Keratinocyte (primary cell): Measurements from ENCODE around the gene HPSE2. TPM values are rescaled to one million over a fixed set of nuclear protein-coding genes. Genes with fewer than 3 reads are reported as not detected.

Experiments
- DNase-seq: peaks from one replicate; pipeline ENCODE4 v3.0.0-alpha.2; 2011; ENCODE audit warnings: low read depth, missing footprints, low spot score
- FAIRE-seq: peaks from 2 replicates; lab custom pipeline; 2011; peaks lifted over from hg19 to GRCh38; lab: Jason Lieb, UNC
- H2AFZ ChIP-seq: 2 replicates; pipeline ENCODE4 v1.6.0; 2012; ENCODE audit warnings: low read length, control low read depth, inconsistent platforms; ENCODE audit not compliant: control insufficient read depth
- H3K27ac ChIP-seq: 2 replicates; pipeline ENCODE4 v1.5.1; 2011; ENCODE audit warnings: low read length; ENCODE audit not compliant: control insufficient read depth, insufficient read depth
- H3K27me3 ChIP-seq: 3 replicates; pipeline ENCODE4 v1.6.0; 2011; ENCODE audit warnings: low read length; ENCODE audit not compliant: control insufficient read depth, insufficient read depth; ENCODE audit errors: extremely low read depth
- H3K36me3 ChIP-seq, 2 experiments: 2 replicates in 1 of 2; 3 replicates in 1 of 2; pipeline ENCODE4 v1.5.1; 2011; ENCODE audit warnings: low read length in 2 of 2, mild to moderate bottlenecking in 1 of 2; ENCODE audit not compliant: control insufficient read depth in 2 of 2, insufficient read depth in 2 of 2; ENCODE audit errors: extremely low read depth in 1 of 2
- H3K4me1 ChIP-seq: 3 replicates; pipeline ENCODE4 v1.5.1; 2011; ENCODE audit warnings: low read length; ENCODE audit not compliant: control insufficient read depth, insufficient read depth; ENCODE audit errors: extremely low read depth
- H3K4me2 ChIP-seq: 3 replicates; pipeline ENCODE4 v1.6.0; 2011; ENCODE audit warnings: low read depth, low read length; ENCODE audit not compliant: control insufficient read depth, insufficient read depth; ENCODE audit errors: extremely low read depth
- H3K4me3 ChIP-seq, 3 experiments: fragments of 200-600 bp in 1 of 3; sonication (generic) in 1 of 3; 2 replicates in 2 of 3; 3 replicates in 1 of 3; pipeline ENCODE4 v1.5.1; 2011 to 2016; ENCODE audit warnings: low read length in 3 of 3, mild to moderate bottlenecking in 3 of 3, control low read depth in 2 of 3, inconsistent platforms in 1 of 3, low read depth in 1 of 3, mixed read lengths in 1 of 3, mixed run types in 1 of 3, moderate library complexity in 1 of 3; ENCODE audit not compliant: control insufficient read depth in 2 of 3, insufficient read depth in 2 of 3; ENCODE audit errors: extremely low read depth in 1 of 3
- H3K79me2 ChIP-seq: 2 replicates; pipeline ENCODE4 v1.6.0; 2012; ENCODE audit warnings: low read length; ENCODE audit not compliant: control insufficient read depth, insufficient read depth
- H3K9ac ChIP-seq: 3 replicates; pipeline ENCODE4 v1.6.0; 2011; ENCODE audit warnings: low read length; ENCODE audit not compliant: control insufficient read depth, insufficient read depth; ENCODE audit errors: extremely low read depth
- H3K9me1 ChIP-seq: 3 replicates; pipeline ENCODE4 v1.6.0; 2011; ENCODE audit warnings: low read length; ENCODE audit not compliant: control insufficient read depth, insufficient read depth; ENCODE audit errors: extremely low read depth
- H3K9me3 ChIP-seq: 2 replicates; pipeline ENCODE4 v1.5.1; 2012; ENCODE audit warnings: low read depth, low read length; ENCODE audit not compliant: control insufficient read depth
- H4K20me1 ChIP-seq: 3 replicates; pipeline ENCODE4 v1.6.0; 2011; ENCODE audit warnings: low read length; ENCODE audit not compliant: control insufficient read depth, insufficient read depth; ENCODE audit errors: extremely low read depth
- CTCF ChIP-seq, 3 experiments: IDR thresholded peaks in 1 of 3; conservative IDR thresholded peaks in 1 of 3; optimal IDR thresholded peaks in 1 of 3; 2 replicates in 2 of 3; 3 replicates in 1 of 3; pipeline versions ENCODE3 to v1.5.1; 2011; ENCODE audit warnings: low read length in 3 of 3, mild to moderate bottlenecking in 3 of 3, moderate library complexity in 2 of 3, control low read depth in 1 of 3, inconsistent platforms in 1 of 3; ENCODE audit not compliant: insufficient read depth in 2 of 3; ENCODE audit errors: extremely low read depth in 1 of 3
- EZH2 ChIP-seq: IDR thresholded peaks from one replicate; pipeline ENCODE4 v1.6.1; 2012; ENCODE audit warnings: inconsistent platforms, mild to moderate bottlenecking, low read length, moderate library complexity
- dilution Hi-C: fragments of 300-500 bp; cut with MboI; formaldehyde crosslinking; loops from one replicate; pipeline ENCODE4 v1.7.0; 2020; ENCODE audit warnings: low sequenced_read_pairs; ENCODE audit not compliant: extremely low pct_ligation_motif_present
- polyA plus RNA-seq, 5 experiments: library from polyadenylated mRNA; depleted of rRNA in 3 of 5; stranded (reverse) in 3 of 5; stranded (forward) in 1 of 5; unstranded in 1 of 5; fragments of >200 nt; gene quantifications; 1 replicate in 1 of 5; 2 replicates in 3 of 5; 3 replicates in 1 of 5; pipeline versions ENCODE4 v1.2.1 to v1.2.3, GENCODE V29; 2011 to 2012; ENCODE audit warnings: missing spikeins in 2 of 5, low read depth in 1 of 5, low replicate concordance in 1 of 5

HPSE2 gene
- polyA plus RNA-seq, 1 donor (not counting 4 experiments of a cell fraction or from before 2014, with no cell fraction given): 0.01 TPM

GRCh38 chr10:98533746-98534445 is 701.8 kb downstream of the HPSE2 start:
- H3K4me1 ChIP-seq: no peaks in the 10 kb centered on the region
- no peak overlapping the region for H2AFZ ChIP-seq
- TF ChIP-seq EZH2: no peak
- no peak for TF ChIP-seq CTCF (optimal IDR thresholded peaks at IDR 0.05 in 1 of 3, IDR thresholded peaks at IDR 0.05 in 1 of 3, conservative IDR thresholded peaks at IDR 0.05 in 1 of 3; ENCODE audit: extremely low read depth in 1 of 3, insufficient read depth in 2 of 3, low read length in 3 of 3)
- DNase-seq (no peak), FAIRE-seq (no peak)
- H3K27ac ChIP-seq: no peak overlapping the region
- no peak overlapping the region for H3K9ac ChIP-seq
- H3K27me3 ChIP-seq: no peaks in the 10 kb centered on the region
- dilution Hi-C loops: no loop called here
- no peaks in the 10 kb centered on the region for H4K20me1 ChIP-seq
- no peak overlapping the region for H3K4me2 ChIP-seq
- H3K9me3 ChIP-seq: no peaks in the 10 kb centered on the region
- H3K9me1 ChIP-seq: no peaks in the 10 kb centered on the region
- no peaks in the 10 kb centered on the region for H3K36me3 ChIP-seq
- H3K4me3 ChIP-seq: no peak overlapping the region
- no peaks in the 10 kb centered on the region for H3K79me2 ChIP-seq

GRCh38 chr10:98533241-98533640 is 702.4 kb downstream of the HPSE2 start:
- H3K79me2 ChIP-seq: no peaks in the 10 kb centered on the region
- no peak overlapping the region for H3K9ac ChIP-seq
- no peaks in the 10 kb centered on the region for H3K36me3 ChIP-seq
- H3K9me1 ChIP-seq: no peaks in the 10 kb centered on the region
- H3K27me3 ChIP-seq: no peaks in the 10 kb centered on the region
- dilution Hi-C loops: no loop called here
- H3K4me3 ChIP-seq: no peak overlapping the region
- no peak for TF ChIP-seq CTCF (optimal IDR thresholded peaks at IDR 0.05 in 1 of 3, IDR thresholded peaks at IDR 0.05 in 1 of 3, conservative IDR thresholded peaks at IDR 0.05 in 1 of 3; ENCODE audit: extremely low read depth in 1 of 3, insufficient read depth in 2 of 3, low read length in 3 of 3)
- no peak for TF ChIP-seq EZH2
- no peak overlapping the region for H3K27ac ChIP-seq
- no peaks in the 10 kb centered on the region for H3K9me3 ChIP-seq
- no peak overlapping the region for H2AFZ ChIP-seq
- DNase-seq (no peak), FAIRE-seq (no peak)
- H4K20me1 ChIP-seq: no peaks in the 10 kb centered on the region
- H3K4me1 ChIP-seq: no peaks in the 10 kb centered on the region
- H3K4me2 ChIP-seq: no peak overlapping the region
